Mesenteric fat pad (tissue), 1 donor: Measurements from ENCODE around the gene SLC1A5. TPM values are rescaled to one million over a fixed set of nuclear protein-coding genes. Genes with fewer than 3 reads are reported as not detected.
"Not testable (repeated sequence)": the region's sequence is repeated elsewhere in the genome, so short reads cannot be mapped to it uniquely, and the experiment has no call there.

Source experiments
- DNase-seq: peaks from one replicate; pipeline ENCODE4 v3.0.0-alpha.2; 2020; ENCODE audit warnings: low spot score
- total RNA-seq: library from RNA; stranded (reverse); fragmentation: NEBNext Ultra II Directional; extraction: Animal tissue kit (Norgen Biotek cat#: 25700); gene quantifications from one replicate; pipeline ENCODE4 v1.2.1, GENCODE V29; 2021
- donor health status: DM: yes; HTN: yes; CAD: no.

Gene SLC1A5
- total RNA-seq, 1 donor from 2014 or later, result 168 TPM

- no peak for DNase-seq
Observed at GRCh38 chr19:46802152-46802551, 13.8 kb upstream of the SLC1A5 start.

GRCh38 chr19:46798713-46799112 lies 10.3 kb upstream of the SLC1A5 start:
- DNase-seq, result no peak

GRCh38 chr19:46797881-46798280 lies 9.5 kb upstream of the SLC1A5 start:
- DNase-seq, result no peak

GRCh38 chr19:46791944-46792343 lies 3.5 kb upstream of the SLC1A5 start:
- DNase-seq, result no peak

GRCh38 chr19:46789371-46789770 lies 977 bp upstream of the SLC1A5 start:
- no peak for DNase-seq

- no peak for DNase-seq
Observed at GRCh38 chr19:46788968-46789338, 559 bp upstream of the SLC1A5 start.

GRCh38 chr19:46787331-46788261 lies 798 bp downstream of the SLC1A5 start:
- no peak for DNase-seq

GRCh38 chr19:46787040-46787330 lies 1.4 kb downstream of the SLC1A5 start:
- no peak for DNase-seq

- peak; percentile 92 for DNase-seq
Observed at GRCh38 chr19:46786236-46787039, 2.0 kb downstream of the SLC1A5 start.

GRCh38 chr19:46785980-46786235 lies 2.5 kb downstream of the SLC1A5 start:
- DNase-seq, result no peak

GRCh38 chr19:46785054-46785979 lies 3.1 kb downstream of the SLC1A5 start:
- DNase-seq, result no peak

- DNase-seq, result no peak
Observed at GRCh38 chr19:46784262-46785053, 3.9 kb downstream of the SLC1A5 start.

- no peak for DNase-seq
Observed at GRCh38 chr19:46783670-46784069, 4.7 kb downstream of the SLC1A5 start.

- DNase-seq, result no peak
Observed at GRCh38 chr19:46782355-46783019, 5.9 kb downstream of the SLC1A5 start.

GRCh38 chr19:46777956-46778645 lies 10.3 kb downstream of the SLC1A5 start:
- not testable (repeated sequence) for DNase-seq

- DNase-seq, result no peak
Observed at GRCh38 chr19:46776927-46777911, 11.2 kb downstream of the SLC1A5 start.

- no peak for DNase-seq
Observed at GRCh38 chr19:46775642-46776258, 12.6 kb downstream of the SLC1A5 start.

- no peak for DNase-seq
Observed at GRCh38 chr19:46773018-46773399, 15.4 kb downstream of the SLC1A5 start.
